Memory B cell (primary cell): ENCODE results near the gene SLC34A3.
A peak's percentile ranks its signal among the peaks of the same experiment; 100 is the strongest.

Experiments used
- ATAC-seq: fragments of 150-1000 bp; cut with Tn5 transposase; 2 replicates; pipeline ENCODE4 v1.10.0; 2021; ENCODE audit warnings: low read depth, mild to moderate bottlenecking, moderate library complexity
- DNase-seq, 2 donors: peaks; one replicate each; pipeline ENCODE4 v3.0.0; 2022; ENCODE audit warnings: low spot score in 2 of 2
- H3K27ac Mint-ChIP-seq: one replicate; pipeline ENCODE4 v1.8.0; 2022; ENCODE audit warnings: mild to moderate bottlenecking, moderate library complexity, mixed read lengths
- H3K27me3 Mint-ChIP-seq: one replicate; pipeline ENCODE4 v1.8.0; 2022; ENCODE audit warnings: mixed read lengths
- H3K36me3 Mint-ChIP-seq: one replicate; pipeline ENCODE4 v1.8.0; 2022; ENCODE audit warnings: mild to moderate bottlenecking, mixed read lengths
- H3K4me1 Mint-ChIP-seq: one replicate; pipeline ENCODE4 v1.8.0; 2022; ENCODE audit warnings: mixed read lengths
- H3K4me3 Mint-ChIP-seq: one replicate; pipeline ENCODE4 v1.8.0; 2022; ENCODE audit warnings: mild to moderate bottlenecking, moderate library complexity, mixed read lengths
- H3K9me3 Mint-ChIP-seq: one replicate; pipeline ENCODE4 v1.8.0; 2022; ENCODE audit warnings: mixed read lengths

SLC34A3 gene

GRCh38 chr9:137191245-137191644, 39.5 kb upstream of the SLC34A3 start:
- H3K27ac Mint-ChIP-seq, result no peak overlapping the region
- peak overlapping the region; percentile 47 for H3K4me3 Mint-ChIP-seq
- no peak for ATAC-seq

GRCh38 chr9:137191691-137192447, 38.8 kb upstream of the SLC34A3 start:
- no peak for ATAC-seq
- no peaks in the 10 kb centered on the region for H3K27me3 Mint-ChIP-seq
- peaks cover 14% of the 10 kb centered on the region for H3K4me1 Mint-ChIP-seq
- H3K36me3 Mint-ChIP-seq, result peaks cover 4% of the 10 kb centered on the region
- H3K4me3 Mint-ChIP-seq, result no peak overlapping the region
- no peak overlapping the region for H3K27ac Mint-ChIP-seq
- no peaks in the 10 kb centered on the region for H3K9me3 Mint-ChIP-seq
- no peak for DNase-seq

More at GRCh38 chr9:137191245-137191644, 39.5 kb upstream of the SLC34A3 start:
- H3K9me3 Mint-ChIP-seq, result no peaks in the 10 kb centered on the region
- peaks cover 16% of the 10 kb centered on the region for H3K4me1 Mint-ChIP-seq
- DNase-seq, result no peak
- no peaks in the 10 kb centered on the region for H3K27me3 Mint-ChIP-seq
- H3K36me3 Mint-ChIP-seq, result peaks cover 4% of the 10 kb centered on the region

GRCh38 chr9:137192448-137192780, 38.3 kb upstream of the SLC34A3 start:
- Mint-ChIP-seq H3K4me3 (no peak overlapping the region), H3K27me3 (no peaks in the 10 kb centered on the region), H3K27ac (no peak overlapping the region), H3K4me1 (peaks cover 12% of the 10 kb centered on the region), H3K36me3 (peaks cover 4% of the 10 kb centered on the region), H3K9me3 (no peaks in the 10 kb centered on the region)
- no peak for ATAC-seq
- DNase-seq, result no peak

- ATAC-seq (no peak), DNase-seq (no peak)
- Mint-ChIP-seq H3K27me3 (no peaks in the 10 kb centered on the region), H3K4me1 (peaks cover 11% of the 10 kb centered on the region), H3K36me3 (peaks cover 4% of the 10 kb centered on the region), H3K4me3 (no peak overlapping the region), H3K9me3 (no peaks in the 10 kb centered on the region), H3K27ac (no peak overlapping the region)
Measured at GRCh38 chr9:137192859-137193258, 37.8 kb upstream of the SLC34A3 start.

GRCh38 chr9:137193771-137194170, 36.9 kb upstream of the SLC34A3 start:
- Mint-ChIP-seq H3K9me3 (no peaks in the 10 kb centered on the region), H3K36me3 (peaks cover 4% of the 10 kb centered on the region), H3K27ac (no peak overlapping the region), H3K4me3 (no peak overlapping the region), H3K4me1 (peaks cover 13% of the 10 kb centered on the region), H3K27me3 (no peaks in the 10 kb centered on the region)
- ATAC-seq (no peak), DNase-seq (no peak)

GRCh38 chr9:137194388-137194787, 36.3 kb upstream of the SLC34A3 start:
- no peak for ATAC-seq
- Mint-ChIP-seq H3K4me3 (no peak overlapping the region), H3K36me3 (peaks cover 4% of the 10 kb centered on the region), H3K27ac (no peak overlapping the region), H3K27me3 (no peaks in the 10 kb centered on the region), H3K9me3 (no peaks in the 10 kb centered on the region), H3K4me1 (peaks cover 9% of the 10 kb centered on the region)
- no peak for DNase-seq

- Mint-ChIP-seq H3K4me3 (no peak overlapping the region), H3K4me1 (peaks cover 9% of the 10 kb centered on the region), H3K27ac (no peak overlapping the region), H3K27me3 (no peaks in the 10 kb centered on the region), H3K9me3 (no peaks in the 10 kb centered on the region), H3K36me3 (peaks cover 4% of the 10 kb centered on the region)
- DNase-seq, result no peak
- ATAC-seq, result no peak
Measured at GRCh38 chr9:137194909-137195308, 35.8 kb upstream of the SLC34A3 start.

GRCh38 chr9:137195525-137196220, 35.0 kb upstream of the SLC34A3 start:
- DNase-seq (no peak), ATAC-seq (no peak)
- Mint-ChIP-seq H3K9me3 (no peaks in the 10 kb centered on the region), H3K36me3 (peaks cover 4% of the 10 kb centered on the region), H3K4me1 (peaks cover 9% of the 10 kb centered on the region), H3K27me3 (no peaks in the 10 kb centered on the region), H3K27ac (no peak overlapping the region), H3K4me3 (no peak overlapping the region)

- DNase-seq (no peak), ATAC-seq (no peak)
- Mint-ChIP-seq H3K9me3 (no peaks in the 10 kb centered on the region), H3K4me3 (peak overlapping the region; percentile 27), H3K27ac (no peak overlapping the region), H3K27me3 (no peaks in the 10 kb centered on the region), H3K4me1 (peaks cover 17% of the 10 kb centered on the region), H3K36me3 (no peaks in the 10 kb centered on the region)
Measured at GRCh38 chr9:137198051-137198901, 32.4 kb upstream of the SLC34A3 start.

GRCh38 chr9:137198902-137199283, 31.8 kb upstream of the SLC34A3 start:
- no peak for DNase-seq
- H3K4me3 Mint-ChIP-seq, result no peak overlapping the region
- H3K4me1 Mint-ChIP-seq, result peaks cover 19% of the 10 kb centered on the region
- H3K36me3 Mint-ChIP-seq, result no peaks in the 10 kb centered on the region
- H3K27ac Mint-ChIP-seq, result no peak overlapping the region
- H3K9me3 Mint-ChIP-seq, result no peaks in the 10 kb centered on the region
- no peaks in the 10 kb centered on the region for H3K27me3 Mint-ChIP-seq
- no peak for ATAC-seq

- H3K27me3 Mint-ChIP-seq, result no peaks in the 10 kb centered on the region
- ATAC-seq, result no peak
Measured at GRCh38 chr9:137199411-137200121, 31.1 kb upstream of the SLC34A3 start.

GRCh38 chr9:137200311-137201204, 30.1 kb upstream of the SLC34A3 start, which contains the start of gene TPRN:
Gene TPRN, minus strand, starts transcription at chr9:137200741. Its CDS starts 30 bp downstream, at chr9:137200711.
- ATAC-seq (peak; percentile 88), DNase-seq (peak; percentile 87 to 98)
- H3K9me3 Mint-ChIP-seq, result no peaks in the 10 kb centered on the region
- peak within 1 kb of the TSS; percentile 81 for H3K27ac Mint-ChIP-seq
- H3K4me1 Mint-ChIP-seq, result peaks cover 21% of the 10 kb centered on the region
- H3K4me3 Mint-ChIP-seq, result peak within 1 kb of the TSS; percentile 83
- H3K27me3 Mint-ChIP-seq, result no peaks in the 10 kb centered on the region
- no peaks in the 10 kb centered on the region for H3K36me3 Mint-ChIP-seq

More at GRCh38 chr9:137199411-137200121, 31.1 kb upstream of the SLC34A3 start:
- DNase-seq, result no peak
- peak overlapping the region; percentile 83 for H3K4me3 Mint-ChIP-seq
- H3K36me3 Mint-ChIP-seq, result no peaks in the 10 kb centered on the region
- H3K9me3 Mint-ChIP-seq, result no peaks in the 10 kb centered on the region
- H3K27ac Mint-ChIP-seq, result no peak overlapping the region
- H3K4me1 Mint-ChIP-seq, result peaks cover 22% of the 10 kb centered on the region
